ENCODE data around the gene NR2C1.

DNA sequence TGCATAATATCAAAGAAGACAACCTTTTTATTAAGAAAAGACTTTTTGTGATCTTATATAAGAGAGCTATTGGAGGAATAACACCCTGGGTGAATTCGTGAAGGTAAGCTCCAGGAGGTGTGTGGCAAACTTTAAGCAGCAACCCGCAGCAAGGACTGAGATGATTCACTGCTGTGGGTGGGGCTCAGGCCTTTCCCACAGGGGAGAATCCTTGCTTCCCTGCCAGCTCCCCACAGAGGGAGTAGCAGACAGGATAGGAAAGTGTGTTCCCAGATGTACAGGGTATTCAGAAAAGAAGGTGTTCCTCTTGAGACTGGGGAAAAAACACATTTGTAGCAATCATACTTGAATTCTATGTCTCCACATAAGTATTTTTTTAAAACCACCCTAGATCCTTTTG lies 79.1 kb downstream of the NR2C1 start:
- TF ChIP-seq RAD21 (IDR thresholded peaks at IDR 0.05; ENCODE audit: low read depth) (no peak), CEBPB (IDR thresholded peaks at IDR 0.05) (no peak), EP300 (IDR thresholded peaks at IDR 0.05; ENCODE audit: borderline replicate concordance) (no peak), EGR1 (IDR thresholded peaks at IDR 0.05) (no peak), REST (IDR thresholded peaks at IDR 0.05; ENCODE audit: low read depth) (no peak), YY1 (IDR thresholded peaks at IDR 0.05; ENCODE audit: low read depth) (no peak), TCF12 (IDR thresholded peaks at IDR 0.05; ENCODE audit: low read depth) (no peak), CREB1 (IDR thresholded peaks at IDR 0.05; ENCODE audit: low read depth) (no peak), TEAD4 (IDR thresholded peaks at IDR 0.05) (no peak)

Measured in Ishikawa (cell line).